ELF-1 (cell line): Measurements from ENCODE around the gene PLAGL2.
A peak's percentile ranks its signal among the peaks of the same experiment; 100 is the strongest.

Source experiments
- DNase-seq: peaks from one replicate; pipeline ENCODE4 v3.0.0-alpha.2; 2016; ENCODE audit warnings: low read depth, low spot score

Gene PLAGL2

DNA sequence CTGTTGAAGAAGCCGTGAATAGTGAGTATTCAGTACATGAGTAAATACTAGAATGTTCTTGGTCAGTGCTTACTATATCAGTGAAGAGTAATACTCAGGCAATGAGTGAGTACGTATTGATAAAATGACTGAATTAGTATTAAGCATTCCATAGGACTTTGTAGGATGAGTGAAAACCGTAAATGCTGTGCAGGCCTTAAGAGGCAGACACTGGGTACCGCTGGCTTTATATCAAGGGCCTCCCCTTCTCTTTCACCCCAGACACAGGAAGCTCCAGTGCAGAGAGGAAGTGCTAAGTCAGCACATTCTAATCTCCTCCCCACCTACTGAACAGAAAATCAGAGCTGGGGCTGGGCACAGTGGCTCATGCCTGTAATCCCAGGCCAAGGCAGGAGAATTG lies 24.3 kb upstream of the PLAGL2 start:
- no peak for DNase-seq

DNA sequence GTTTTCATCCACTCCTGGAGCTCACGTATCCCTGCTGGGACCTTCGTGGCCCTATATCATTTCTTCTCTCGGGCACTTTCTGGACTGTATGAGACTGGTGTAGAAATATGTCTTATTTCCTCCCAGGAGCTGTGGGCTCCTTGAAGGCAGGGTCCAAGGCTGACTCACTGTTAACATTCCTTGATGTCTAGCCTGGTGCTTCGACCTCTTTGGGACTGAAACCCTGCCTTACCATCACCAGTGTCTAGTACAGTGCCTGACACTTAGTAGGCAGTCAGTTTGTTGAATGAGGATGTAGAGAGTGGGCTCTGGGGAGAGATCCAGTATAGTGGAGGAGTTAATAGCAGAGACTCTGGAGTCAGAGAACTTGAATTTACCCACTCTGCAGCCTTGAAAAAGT lies 23.7 kb upstream of the PLAGL2 start:
- DNase-seq, result no peak

DNA sequence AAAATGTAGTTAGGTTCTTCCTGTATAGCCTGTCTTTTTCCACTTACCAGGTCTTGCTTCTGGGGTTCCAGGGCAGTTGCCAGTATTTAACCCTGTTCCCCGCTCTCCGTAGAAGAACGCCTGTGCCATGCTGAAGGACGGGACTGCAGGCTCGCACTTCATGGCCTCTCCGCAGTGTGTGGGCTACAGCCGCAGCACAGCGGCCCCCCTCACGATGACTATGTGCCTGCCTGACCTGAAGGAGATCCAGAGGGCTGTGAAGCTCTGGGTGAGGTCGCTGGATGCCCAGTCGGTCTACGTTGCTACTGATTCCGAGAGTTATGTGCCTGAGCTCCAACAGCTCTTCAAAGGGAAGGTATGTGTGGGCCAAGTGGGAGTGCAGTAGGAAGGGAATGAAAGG lies 23.2 kb upstream of the PLAGL2 start:
- no peak for DNase-seq

DNA sequence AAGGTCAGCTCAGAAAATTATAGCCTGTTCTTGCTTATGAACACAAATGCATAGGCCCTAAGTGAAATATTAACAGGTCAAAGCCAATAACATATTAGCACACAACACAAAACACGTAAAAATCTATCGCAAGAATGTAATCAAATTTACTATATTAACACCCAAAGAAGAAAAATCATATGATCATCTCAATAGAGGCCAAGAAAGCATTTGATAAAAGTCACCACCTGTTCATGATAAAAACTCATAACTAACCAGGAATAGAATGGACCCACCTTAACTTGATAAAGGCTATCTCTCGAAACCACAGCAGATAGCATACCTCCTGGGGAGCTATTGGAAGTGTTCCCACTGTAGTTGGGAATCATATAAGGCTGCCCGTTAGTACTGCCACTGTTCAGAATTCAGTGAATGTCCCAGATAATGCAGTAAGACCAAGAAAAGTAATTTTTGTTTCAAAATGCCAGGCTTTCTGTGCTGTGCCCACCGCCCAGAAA lies 21.8 kb upstream of the PLAGL2 start:
- DNase-seq, result no peak

DNA sequence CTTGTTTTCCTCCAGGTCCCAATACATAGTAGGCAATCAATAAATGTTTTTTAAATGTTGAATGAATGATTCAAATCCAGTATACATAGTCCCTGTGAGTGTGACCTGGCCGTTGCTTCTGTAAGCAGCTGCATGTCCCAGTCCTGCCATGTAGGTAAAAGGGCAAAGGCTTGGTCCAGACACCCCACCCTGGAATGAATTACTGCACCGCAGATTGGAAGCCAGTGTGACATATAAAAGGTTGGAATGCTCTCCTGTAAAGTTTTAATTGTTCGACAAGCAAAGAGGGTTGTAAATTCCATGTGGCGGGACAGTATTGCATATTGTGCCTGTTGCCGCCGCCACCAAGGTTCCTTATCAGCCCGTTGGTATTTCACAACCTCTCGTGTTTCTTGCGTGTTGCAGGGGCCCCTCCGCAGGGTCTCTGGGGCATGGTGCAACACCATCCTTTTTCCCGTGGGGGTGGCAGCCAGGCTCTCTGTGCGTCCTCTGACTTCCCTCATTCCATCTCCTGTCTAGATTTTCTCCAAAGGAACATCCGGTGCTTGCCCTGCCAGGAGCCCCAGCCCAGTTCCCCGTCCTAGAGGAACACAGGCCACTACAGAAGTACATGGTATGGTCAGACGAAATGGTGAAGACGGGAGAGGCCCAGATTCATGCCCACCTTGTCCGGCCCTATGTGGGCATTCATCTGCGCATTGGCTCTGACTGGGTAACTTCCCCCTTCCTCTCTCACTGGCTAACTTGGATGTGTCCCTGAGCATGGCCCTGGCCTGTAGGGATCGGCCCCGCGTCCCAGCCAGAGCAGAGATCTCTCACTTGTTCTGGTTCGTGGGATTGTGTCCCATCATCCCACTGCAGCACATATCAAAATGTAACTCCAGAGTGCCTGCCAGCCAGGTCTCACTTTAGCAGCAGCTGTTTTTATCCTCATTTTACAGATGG lies 20.5 kb upstream of the PLAGL2 start:
- no peak for DNase-seq

DNA sequence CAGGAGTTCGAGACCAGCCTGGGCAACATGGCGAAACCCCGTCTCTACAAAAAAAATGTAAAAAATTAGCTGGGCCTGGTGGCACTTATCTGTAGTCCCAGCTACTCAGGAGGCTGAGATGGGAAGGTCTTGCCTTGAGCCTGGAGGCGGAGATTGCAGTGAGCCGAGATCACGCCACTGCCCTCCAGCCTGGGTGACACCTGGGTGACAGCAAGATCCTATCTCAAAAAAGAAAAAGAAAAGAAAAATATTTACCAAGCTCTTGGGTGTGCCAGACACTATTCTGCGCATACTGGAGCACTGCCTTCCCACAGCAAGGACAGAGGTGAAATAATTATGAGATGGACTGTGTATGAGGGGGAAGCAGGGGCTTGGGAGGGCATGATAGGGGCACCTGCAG lies 19.8 kb upstream of the PLAGL2 start:
- DNase-seq, result no peak

DNA sequence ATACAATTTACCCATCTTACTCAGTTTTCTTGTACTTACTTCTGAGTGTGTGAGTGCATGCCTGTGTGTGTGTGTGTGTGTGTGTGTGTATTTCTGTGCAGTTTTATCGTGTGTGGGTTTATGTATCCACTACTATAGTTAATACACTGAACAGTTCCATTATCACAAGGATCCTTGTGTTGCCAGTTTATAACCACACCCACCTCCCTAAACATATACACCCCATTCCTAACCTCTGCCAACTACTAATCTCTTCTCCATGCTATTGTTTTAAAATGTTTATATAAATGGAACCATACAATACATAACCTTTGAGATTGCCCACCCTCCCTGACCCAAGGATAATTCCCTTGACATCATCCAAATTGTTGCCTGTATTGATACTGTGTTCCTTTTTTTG lies 18.8 kb upstream of the PLAGL2 start:
- DNase-seq, result no peak

DNA sequence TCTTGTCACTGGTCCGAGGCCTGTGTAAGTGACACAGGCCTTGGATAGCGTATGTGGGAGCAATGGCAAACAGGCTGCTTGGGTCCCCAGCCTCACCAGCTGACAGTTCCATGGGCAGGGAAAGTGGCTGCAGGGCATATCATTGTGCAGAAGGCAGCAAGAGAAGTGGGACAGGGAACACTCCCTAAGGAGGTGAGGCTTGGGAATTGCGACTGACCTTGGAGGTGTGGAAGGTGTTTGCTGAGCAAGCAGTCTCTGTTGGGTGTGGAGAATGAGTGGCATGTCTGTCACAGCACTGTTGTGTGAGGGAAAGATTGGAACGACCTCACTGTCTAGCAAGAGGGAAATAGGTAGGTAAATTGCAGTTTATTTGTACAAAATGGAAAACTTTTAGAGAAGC lies 16.9 kb upstream of the PLAGL2 start:
- no peak for DNase-seq

DNA sequence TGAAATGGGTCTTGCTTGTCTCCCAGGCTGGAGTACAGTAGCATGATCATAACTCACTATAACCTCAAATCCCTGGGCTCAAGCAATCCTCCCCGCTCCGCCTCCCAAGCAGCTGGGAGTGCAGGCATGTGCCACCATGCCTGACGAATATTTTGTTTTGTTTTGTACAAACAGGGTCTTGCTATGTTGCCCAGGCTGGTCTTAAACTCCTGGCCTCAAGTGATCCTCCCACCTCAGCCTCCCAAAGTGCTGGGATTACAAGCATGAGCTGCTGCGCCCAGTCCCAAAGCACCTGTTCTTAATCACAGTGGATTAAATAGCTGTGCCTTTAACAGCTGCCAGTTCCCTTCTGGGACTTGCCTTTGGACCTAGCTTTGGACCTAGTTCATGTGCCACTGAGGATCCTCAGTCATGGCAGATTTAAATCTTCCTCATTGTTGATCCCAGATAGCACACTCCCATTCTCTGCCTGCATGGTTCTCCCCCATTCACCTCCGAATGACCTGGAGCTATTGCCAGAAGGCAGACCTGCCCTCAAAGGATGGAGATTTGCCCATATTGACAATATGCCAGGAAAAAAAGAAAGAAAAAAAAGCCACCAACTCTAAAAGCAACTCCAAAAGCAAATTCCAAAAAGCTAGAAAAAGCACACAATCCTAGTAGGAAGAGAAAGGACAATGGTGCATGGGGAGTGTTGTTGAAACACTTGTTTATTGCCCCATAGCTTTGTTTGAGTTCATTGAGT lies 10.8 kb upstream of the PLAGL2 start:
- DNase-seq, result no peak

DNA sequence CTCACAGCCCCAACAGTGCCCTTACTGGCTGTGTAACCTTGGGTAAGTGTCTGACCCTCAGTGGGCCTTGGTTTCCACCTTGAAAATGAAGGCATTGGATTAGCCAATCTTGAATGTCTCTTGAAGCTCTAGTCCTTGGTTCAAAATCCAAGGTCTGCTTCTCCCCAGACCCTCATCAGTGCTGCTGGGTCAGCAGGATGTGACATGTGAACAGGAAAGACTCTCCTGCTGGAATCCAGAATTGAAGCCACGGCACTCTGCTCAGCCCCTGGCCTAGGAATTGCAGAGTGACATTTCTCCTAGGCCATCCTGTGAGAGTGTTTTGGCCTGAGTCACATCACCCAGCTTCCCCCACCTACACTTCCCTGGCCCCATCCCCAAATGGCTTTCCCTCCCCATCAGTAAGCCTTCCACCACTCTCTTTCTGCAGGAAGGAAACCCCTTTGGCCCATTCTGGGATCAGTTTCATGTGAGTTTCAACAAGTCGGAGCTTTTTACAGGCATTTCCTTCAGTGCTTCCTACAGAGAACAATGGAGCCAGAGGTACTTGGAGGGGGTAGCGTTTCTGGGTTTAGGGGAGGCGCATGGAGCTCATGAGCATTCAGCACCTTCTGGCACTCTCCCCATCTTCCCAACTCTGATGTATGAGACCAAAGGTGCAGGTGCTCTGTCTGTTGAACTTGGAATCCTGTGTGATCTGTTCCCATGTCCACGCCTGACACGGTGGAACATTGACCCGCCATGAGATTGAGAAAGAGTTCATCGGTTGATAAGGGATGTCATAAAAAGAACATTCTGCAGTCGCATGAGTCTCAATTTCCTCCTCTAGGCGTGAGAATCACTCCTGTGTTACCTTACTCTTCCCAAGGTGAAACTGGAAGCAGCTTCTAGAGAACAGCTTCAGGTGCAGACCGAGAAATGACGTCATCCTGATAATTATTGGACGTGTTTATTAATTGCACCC lies 8.9 kb upstream of the PLAGL2 start:
- DNase-seq, result no peak

DNA sequence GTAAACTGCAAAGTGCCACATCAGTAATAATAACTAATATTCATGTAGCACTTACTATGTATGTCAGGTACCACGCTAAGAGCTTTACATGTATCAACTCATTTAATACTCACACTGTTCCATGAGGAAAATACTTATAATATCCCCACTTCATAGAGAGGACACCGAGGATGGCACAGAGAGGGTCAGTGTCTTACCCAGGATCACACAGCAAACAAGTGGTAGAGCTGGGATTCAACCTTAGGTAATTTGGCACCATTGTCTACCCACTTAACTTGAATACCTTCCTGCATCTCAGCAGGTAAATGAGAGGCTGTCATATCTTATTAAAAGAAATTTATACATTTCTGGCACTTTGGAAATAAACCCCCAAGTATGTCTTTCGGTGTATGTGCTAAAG lies 8.2 kb upstream of the PLAGL2 start:
- no peak for DNase-seq

DNA sequence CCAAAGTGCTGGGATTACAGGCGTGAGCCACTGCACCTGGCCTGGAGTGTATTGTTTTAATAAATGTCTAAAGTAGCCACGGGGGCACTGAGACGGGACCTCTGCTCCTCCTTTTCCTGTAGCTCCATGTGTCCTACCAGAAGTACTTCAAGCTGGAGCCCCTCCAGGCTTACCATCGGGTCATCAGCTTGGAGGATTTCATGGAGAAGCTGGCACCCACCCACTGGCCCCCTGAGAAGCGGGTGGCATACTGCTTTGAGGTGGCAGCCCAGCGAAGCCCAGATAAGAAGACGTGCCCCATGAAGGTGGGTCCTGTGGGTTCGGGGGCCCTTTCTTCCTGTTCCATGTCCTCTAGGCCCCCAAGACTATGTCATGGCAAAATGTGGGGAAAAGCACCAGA lies 7.6 kb upstream of the PLAGL2 start:
- no peak for DNase-seq

DNA sequence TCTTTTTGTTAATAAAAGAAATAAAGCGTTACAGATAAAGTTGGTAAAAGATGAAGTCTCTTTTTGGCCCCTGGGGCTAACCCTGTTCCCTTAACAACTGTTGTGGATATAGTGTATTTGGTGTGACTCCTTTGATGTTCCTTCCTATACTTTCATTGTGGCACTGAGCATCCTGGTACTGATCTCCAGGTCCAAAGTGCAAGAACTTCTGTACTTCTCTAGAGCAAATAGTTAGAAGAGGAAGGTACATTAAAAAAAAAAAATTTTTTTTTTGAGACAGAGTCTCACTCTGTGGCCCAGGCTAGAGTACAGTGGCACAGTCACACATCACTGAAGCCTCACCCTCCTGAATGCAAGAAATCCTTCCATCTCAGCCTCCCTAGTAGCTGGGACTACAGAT lies 6.3 kb upstream of the PLAGL2 start:
- DNase-seq, result no peak

DNA sequence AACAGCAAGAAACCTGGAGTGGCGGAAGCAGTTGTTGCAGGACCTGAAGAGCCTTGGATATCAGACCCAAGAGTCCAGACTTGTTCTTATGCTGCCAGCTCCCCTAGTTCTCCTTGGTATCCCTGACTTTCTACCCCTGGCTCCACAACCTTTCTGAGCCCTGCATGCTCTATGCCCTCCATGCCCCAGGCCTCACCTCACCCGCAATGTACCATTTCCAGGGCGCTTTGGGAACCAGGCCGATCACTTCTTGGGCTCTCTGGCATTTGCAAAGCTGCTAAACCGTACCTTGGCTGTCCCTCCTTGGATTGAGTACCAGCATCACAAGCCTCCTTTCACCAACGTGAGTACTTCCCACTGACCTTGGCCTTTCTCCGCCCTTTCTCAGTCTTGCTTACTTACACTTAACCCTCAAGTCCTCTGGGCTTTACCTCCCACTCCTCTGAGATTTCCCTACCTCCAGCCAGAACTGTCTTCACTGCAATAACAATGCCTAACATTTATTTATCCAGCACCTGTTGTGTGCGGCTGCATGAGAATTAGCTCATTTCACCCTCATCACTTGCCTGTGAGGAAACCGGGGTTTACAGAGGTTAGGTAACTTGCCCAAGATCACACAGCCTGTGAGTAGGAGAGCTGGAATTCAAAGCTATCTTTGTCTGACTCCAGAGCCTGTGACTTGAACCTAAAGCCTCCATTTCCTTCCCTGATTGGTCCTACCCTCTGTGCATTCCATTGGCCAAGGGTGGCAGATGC lies 2.5 kb upstream of the PLAGL2 start:
- DNase-seq, result no peak

DNA sequence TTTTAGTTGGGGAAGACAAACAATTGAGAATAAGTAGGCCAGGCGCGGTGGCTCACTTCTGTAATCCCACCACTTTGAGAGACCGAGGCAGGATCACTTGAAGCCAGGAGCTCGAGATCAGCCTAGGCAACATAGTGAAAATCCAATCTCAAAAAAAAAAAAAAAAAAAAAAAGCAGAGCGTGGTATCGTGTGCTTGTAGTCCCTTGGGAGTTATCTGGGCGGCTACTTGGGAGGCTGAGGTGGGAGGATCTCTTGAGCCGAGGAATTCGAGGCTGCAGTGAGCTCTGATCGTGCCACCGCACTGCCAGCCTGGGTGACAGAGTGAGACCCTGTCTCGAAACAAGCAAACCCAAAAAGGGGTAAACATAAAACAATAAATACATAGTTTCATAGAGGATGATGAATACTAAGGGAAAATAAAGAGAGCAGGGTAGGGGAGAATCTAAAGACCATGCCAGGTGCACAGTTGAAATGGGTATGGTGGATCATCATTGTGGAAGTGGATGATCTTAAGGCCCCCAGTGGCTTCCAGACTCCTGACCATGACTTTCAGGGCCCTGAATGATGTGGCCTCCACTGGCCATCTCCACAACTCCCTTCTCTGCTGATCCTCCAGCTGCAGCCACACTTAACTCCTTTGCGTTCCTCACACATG lies 1.1 kb upstream of the PLAGL2 start:
- no peak for DNase-seq

DNA sequence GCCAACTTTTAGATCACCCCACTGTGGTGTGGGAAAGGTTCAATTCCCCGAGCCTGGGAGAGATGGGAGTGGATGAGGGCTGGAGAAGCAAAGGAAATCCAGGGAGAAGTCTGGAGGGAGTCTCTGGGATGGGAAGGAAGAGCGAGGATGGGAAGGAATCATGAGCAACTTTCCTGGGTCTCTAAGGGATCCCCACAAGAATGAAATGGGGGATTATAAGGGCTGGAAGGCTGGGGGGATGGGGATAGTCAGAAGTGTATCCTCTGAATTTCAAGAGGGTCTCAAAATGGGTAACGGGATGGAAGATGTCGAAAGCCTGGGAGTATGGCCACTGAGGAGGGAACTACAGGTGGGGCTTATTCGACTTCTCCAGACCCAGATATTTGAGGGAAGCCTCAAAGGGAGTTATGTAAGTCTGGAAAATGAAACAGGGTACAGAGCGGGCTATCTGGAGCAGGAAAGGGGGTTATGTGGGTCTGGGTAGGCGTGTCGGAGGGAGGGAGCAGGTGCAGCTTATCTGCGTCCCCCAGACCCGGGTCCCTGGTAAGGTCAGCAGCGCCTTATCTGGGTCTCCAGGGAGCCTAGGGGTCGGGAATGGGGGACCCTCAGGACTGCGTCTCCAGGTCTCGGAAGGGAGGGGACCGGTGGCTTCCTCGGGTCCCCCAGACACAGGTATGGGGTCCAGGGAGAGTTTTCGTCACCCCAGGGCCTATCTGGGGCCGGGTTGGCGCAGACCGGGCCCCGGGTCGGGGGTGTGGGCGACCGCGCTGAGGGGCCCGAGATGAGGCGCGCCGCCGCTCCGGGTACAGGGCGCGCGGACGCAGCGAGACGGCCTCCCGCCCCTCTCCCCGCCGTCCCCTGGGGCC lies 550 bp downstream of the PLAGL2 start:
- peak; percentile 20 for DNase-seq

DNA sequence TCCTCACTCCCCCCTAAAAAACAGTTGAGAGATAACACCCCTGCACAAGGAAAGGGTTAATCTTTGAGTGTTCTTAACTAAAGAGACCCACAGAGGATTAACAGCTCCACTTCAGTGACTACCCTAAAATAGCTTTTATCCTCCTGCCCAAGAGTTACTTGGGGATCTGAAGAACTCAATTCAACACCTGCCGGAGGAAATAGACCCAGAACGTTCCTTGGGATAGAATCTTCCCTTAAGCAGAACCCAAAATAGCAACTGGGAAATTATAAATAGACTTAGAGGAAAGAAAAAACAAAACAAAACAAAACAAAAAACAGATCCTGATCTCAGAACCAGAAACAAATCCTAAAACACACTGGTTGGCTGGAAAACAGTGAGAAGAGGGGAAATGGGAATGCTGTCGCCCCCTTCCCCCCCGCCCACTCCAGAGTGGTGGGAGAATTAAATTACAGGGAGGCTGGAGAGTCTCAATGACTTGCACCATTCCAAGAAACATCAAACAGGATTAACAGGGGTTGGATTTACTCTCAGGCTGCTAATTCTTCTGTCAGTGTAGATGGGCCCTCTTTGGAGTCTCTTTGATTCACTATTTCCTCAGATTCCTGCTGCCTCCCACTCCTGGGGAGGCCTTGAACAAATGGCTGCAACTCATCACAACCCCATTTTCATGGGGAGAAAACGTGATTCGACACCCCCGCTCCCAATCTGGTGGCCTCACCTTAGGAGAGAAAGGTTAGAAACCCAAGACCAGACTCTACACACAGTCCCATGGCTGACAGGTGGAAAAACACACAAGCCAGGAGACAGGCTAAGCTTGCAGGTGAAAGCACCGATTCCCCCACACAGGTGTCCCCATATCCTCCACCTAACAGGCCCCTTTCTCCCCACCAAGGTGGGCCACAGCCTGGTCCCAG lies 1.4 kb downstream of the PLAGL2 start:
- no peak for DNase-seq

DNA sequence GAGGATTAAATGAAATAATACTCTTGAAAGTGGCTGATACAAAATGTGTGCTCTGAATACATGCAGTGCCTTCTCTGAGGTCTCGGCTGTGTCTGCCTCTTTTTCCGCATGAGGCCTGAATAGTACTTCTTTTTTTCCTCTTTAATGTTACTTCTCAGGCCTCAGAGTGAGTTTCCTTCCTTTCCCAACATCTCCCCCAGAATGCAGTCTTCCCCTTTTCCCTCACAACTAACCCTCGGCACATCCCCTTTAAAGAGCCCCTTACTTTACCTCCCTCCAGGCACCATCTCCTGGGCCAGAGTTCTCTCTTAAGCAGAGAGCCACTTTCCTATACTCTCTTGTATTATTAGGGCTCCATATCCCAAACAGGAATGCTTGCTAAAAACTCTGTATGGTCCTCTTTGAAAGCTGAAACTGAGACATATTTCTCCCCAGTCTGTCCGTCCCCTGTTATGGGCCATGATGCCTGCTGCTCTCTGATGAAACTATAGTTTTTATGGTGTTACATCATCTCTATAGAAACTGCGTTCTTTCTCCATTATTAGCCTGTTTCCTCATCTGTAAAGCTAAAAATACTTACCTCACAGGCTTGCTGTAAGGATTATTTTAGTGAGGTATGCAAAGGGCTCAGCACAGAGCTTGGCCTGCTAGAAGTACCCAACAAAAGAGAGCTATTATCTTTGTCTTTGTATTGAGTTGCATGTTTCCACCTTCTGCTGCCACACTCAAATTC lies 2.3 kb downstream of the PLAGL2 start:
- DNase-seq, result no peak
